Neural progenitor cell (in vitro differentiated cells): ENCODE measurements around the gene RAB11FIP2. TPM values are rescaled to one million over a fixed set of nuclear protein-coding genes. Genes with fewer than 3 reads are reported as not detected.
A peak's percentile ranks its signal among the peaks of the same experiment; 100 is the strongest.

Source experiments
- DNase-seq: peaks from one replicate; pipeline ENCODE4 v3.0.0-alpha.2; 2016; ENCODE audit warnings: low spot score
- H2AFZ ChIP-seq: fragments of 200-600 bp; sonication (generic); replicated peaks from 2 replicates; pipeline ENCODE4 v1.6.1; 2016; ENCODE audit warnings: antibody characterized with exemption
- H3F3A ChIP-seq: fragments of 200-600 bp; sonication (generic); 2 replicates; pipeline ENCODE4 v1.6.1; 2016; ENCODE audit warnings: antibody characterized with exemption, low read depth
- H3K27ac ChIP-seq: fragments of 200-600 bp; sonication (generic); 2 replicates; pipeline ENCODE4 v1.5.1; 2016; ENCODE audit warnings: mild to moderate bottlenecking
- H3K27me3 ChIP-seq: fragments of 200-600 bp; sonication (generic); 2 replicates; pipeline ENCODE4 v1.6.1; 2016; ENCODE audit warnings: mild to moderate bottlenecking, moderate library complexity
- H3K36me3 ChIP-seq: fragments of 200-600 bp; sonication (generic); 2 replicates; pipeline ENCODE4 v1.5.1; 2016
- H3K4me1 ChIP-seq: fragments of 200-600 bp; sonication (generic); 2 replicates; pipeline ENCODE4 v1.6.1; 2016; ENCODE audit warnings: mixed run types
- H3K4me2 ChIP-seq: fragments of 200-600 bp; sonication (generic); 2 replicates; pipeline ENCODE4 v1.6.1; 2016
- H3K4me3 ChIP-seq: fragments of 200-600 bp; sonication (generic); 2 replicates; pipeline ENCODE4 v1.5.1; 2016
- H3K79me2 ChIP-seq: fragments of 200-600 bp; sonication (generic); 2 replicates; pipeline ENCODE4 v1.6.1; 2016; ENCODE audit warnings: low read depth
- H3K9ac ChIP-seq: fragments of 200-600 bp; sonication (generic); 2 replicates; pipeline ENCODE4 v1.6.1; 2016
- H3K9me3 ChIP-seq: fragments of 200-600 bp; sonication (generic); 2 replicates; pipeline ENCODE4 v1.5.1; 2016; ENCODE audit warnings: low read depth
- H4K20me1 ChIP-seq: fragments of 200-600 bp; sonication (generic); 2 replicates; pipeline ENCODE4 v1.6.1; 2016; ENCODE audit warnings: low read depth
- H3K27ac Mint-ChIP-seq: 3 replicates; pipeline ENCODE4 v1.8.0; 2021; ENCODE audit warnings: mixed read lengths
- H3K27me3 Mint-ChIP-seq: 2 replicates; pipeline ENCODE4 v1.8.0; 2022; ENCODE audit warnings: low read depth, mild to moderate bottlenecking, inconsistent platforms, moderate library complexity, mixed read lengths; ENCODE audit not compliant: insufficient read depth
- H3K36me3 Mint-ChIP-seq: 3 replicates; pipeline ENCODE4 v1.8.0; 2021; ENCODE audit warnings: mixed read lengths
- H3K4me1 Mint-ChIP-seq: 3 replicates; pipeline ENCODE4 v1.8.0; 2021; ENCODE audit warnings: mixed read lengths
- H3K4me3 Mint-ChIP-seq: 3 replicates; pipeline ENCODE4 v1.8.0; 2021; ENCODE audit warnings: mild to moderate bottlenecking, moderate library complexity, mixed read lengths
- H3K9me3 Mint-ChIP-seq: 3 replicates; pipeline ENCODE4 v1.8.0; 2020; ENCODE audit warnings: mixed read lengths
- EZH2 ChIP-seq: fragments of 200-600 bp; sonication (generic); IDR thresholded peaks from 2 replicates; pipeline ENCODE4 v1.6.1; 2017; ENCODE audit warnings: antibody characterized with exemption, mild to moderate bottlenecking, moderate library complexity
- EZH2phosphoT487 ChIP-seq: fragments of 200-600 bp; sonication (generic); IDR thresholded peaks from 2 replicates; pipeline ENCODE4 v1.6.1; 2017; ENCODE audit warnings: antibody characterized with exemption
- total RNA-seq: library from RNA; depleted of rRNA; stranded (reverse); fragments of >200 nt; gene quantifications from 2 replicates; pipeline ENCODE4 v1.2.3, GENCODE V29; 2015; ENCODE audit warnings: low replicate concordance
- TF ChIP-seq, protein P1 (sequence below): fragments of 200-600 bp; sonication (generic); IDR thresholded peaks from 2 replicates; pipeline ENCODE4 v1.5.1; 2017; ENCODE audit warnings: antibody characterized with exemption, mild to moderate bottlenecking

The RAB11FIP2 gene
- total RNA-seq, 1 donor from 2014 or later = 50.7 TPM

DNA sequence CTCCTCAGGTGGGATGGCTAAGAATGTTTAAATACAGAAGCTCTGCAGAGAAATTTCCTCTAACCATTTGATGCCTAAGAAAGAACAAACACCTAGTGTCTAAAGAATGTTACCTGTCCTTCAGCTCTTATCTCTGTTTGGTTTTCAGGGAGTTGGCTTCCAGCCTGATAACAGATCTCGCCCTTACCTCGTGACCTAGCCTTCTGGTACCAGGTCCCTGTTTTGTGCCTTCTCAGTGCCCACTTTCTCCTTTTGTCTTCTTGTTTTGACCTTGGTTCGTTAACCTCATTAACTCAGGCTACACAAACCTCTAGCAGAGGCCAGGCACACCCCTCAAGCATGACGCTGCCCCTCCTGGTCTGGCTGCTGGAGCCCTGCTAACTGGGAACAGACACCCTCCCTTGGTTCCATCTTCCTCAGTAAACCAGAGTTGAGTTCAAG lies 16.1 kb upstream of the RAB11FIP2 start:
- TF ChIP-seq, protein P1, sequence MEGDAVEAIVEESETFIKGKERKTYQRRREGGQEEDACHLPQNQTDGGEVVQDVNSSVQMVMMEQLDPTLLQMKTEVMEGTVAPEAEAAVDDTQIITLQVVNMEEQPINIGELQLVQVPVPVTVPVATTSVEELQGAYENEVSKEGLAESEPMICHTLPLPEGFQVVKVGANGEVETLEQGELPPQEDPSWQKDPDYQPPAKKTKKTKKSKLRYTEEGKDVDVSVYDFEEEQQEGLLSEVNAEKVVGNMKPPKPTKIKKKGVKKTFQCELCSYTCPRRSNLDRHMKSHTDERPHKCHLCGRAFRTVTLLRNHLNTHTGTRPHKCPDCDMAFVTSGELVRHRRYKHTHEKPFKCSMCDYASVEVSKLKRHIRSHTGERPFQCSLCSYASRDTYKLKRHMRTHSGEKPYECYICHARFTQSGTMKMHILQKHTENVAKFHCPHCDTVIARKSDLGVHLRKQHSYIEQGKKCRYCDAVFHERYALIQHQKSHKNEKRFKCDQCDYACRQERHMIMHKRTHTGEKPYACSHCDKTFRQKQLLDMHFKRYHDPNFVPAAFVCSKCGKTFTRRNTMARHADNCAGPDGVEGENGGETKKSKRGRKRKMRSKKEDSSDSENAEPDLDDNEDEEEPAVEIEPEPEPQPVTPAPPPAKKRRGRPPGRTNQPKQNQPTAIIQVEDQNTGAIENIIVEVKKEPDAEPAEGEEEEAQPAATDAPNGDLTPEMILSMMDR = no peak
- TF ChIP-seq EZH2 (no peak), EZH2phosphoT487 (no peak)
- H3F3A ChIP-seq = peaks cover 5% of the 10 kb centered on the region
- Mint-ChIP-seq H3K9me3 (no peaks in the 10 kb centered on the region), H3K4me3 (no peak overlapping the region), H3K4me1 (peaks cover 5% of the 10 kb centered on the region), H3K27me3 (no peaks in the 10 kb centered on the region), H3K27ac (no peak overlapping the region), H3K36me3 (no peaks in the 10 kb centered on the region)
- peak; percentile 17 for DNase-seq
- no peaks in the 10 kb centered on the region for H4K20me1 ChIP-seq
- no peak overlapping the region for H2AFZ ChIP-seq
- no peaks in the 10 kb centered on the region for H3K9me3 ChIP-seq
- H3K4me3 ChIP-seq = no peak overlapping the region
- no peak overlapping the region for H3K4me2 ChIP-seq
- H3K4me1 ChIP-seq = peaks cover 10% of the 10 kb centered on the region
- no peaks in the 10 kb centered on the region for H3K27me3 ChIP-seq
- no peak overlapping the region for H3K9ac ChIP-seq
- H3K27ac ChIP-seq = no peak overlapping the region
- no peaks in the 10 kb centered on the region for H3K36me3 ChIP-seq
- no peaks in the 10 kb centered on the region for H3K79me2 ChIP-seq

DNA sequence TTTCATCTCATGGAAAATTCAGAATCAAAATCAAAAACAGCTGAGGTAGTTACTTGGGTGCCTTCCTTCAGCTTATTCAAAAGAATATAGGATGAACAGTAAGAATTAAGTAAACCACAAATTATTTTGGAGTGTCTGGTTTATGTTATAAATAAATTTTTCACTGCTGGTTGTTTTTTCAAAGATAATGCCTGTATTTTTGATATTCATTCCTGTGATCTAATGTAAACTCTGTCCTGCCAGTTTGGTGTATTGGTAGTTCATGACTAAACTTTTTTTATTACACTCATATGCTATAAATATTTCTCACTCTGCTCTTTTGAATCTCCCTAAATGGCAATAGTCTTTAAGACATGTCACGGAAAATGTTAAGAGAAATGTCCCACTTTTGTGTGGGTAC lies 11.6 kb upstream of the RAB11FIP2 start:
- no peak overlapping the region for H3K27ac ChIP-seq
- no peaks in the 10 kb centered on the region for H3K79me2 ChIP-seq
- Mint-ChIP-seq H3K4me3 (no peak overlapping the region), H3K9me3 (no peaks in the 10 kb centered on the region), H3K36me3 (no peaks in the 10 kb centered on the region), H3K27me3 (no peaks in the 10 kb centered on the region), H3K4me1 (peaks cover 3% of the 10 kb centered on the region), H3K27ac (no peak overlapping the region)
- H3K9ac ChIP-seq = no peak overlapping the region
- no peak overlapping the region for H2AFZ ChIP-seq
- H3K27me3 ChIP-seq = no peaks in the 10 kb centered on the region
- H3K4me1 ChIP-seq = peaks cover 10% of the 10 kb centered on the region
- H3F3A ChIP-seq = peaks cover 5% of the 10 kb centered on the region
- no peaks in the 10 kb centered on the region for H3K9me3 ChIP-seq
- TF ChIP-seq EZH2phosphoT487 = no peak
- TF ChIP-seq, protein P1 = no peak
- DNase-seq = no peak
- H3K36me3 ChIP-seq = no peaks in the 10 kb centered on the region
- no peak overlapping the region for H3K4me2 ChIP-seq
- no peaks in the 10 kb centered on the region for H4K20me1 ChIP-seq
- no peak overlapping the region for H3K4me3 ChIP-seq

DNA sequence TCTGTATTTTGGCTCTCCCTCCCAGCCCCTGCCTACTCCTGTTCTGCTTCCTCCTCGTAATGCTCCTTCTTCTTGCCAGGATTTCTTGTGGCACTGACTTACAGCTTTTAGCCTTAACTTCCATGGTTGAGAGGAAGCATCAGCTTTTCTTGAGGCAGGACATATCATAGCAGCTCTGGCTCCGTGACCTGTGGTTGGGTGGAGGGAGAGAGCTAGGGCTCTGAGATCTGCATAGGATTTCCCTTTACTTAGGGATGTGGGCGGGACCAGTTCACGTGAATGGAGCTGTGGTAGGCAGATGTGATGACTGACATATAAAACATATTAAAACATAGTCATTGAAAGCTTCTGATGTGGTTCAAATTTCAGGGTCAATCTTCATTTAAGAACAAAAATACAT lies 10.6 kb upstream of the RAB11FIP2 start:
- Mint-ChIP-seq H3K36me3 (no peaks in the 10 kb centered on the region), H3K27ac (no peak overlapping the region), H3K27me3 (no peaks in the 10 kb centered on the region), H3K4me3 (no peak overlapping the region), H3K9me3 (no peaks in the 10 kb centered on the region), H3K4me1 (peaks cover 3% of the 10 kb centered on the region)
- Histone ChIP-seq H4K20me1 (no peaks in the 10 kb centered on the region), H2AFZ (peak overlapping the region; percentile 30), H3K4me1 (peaks cover under 1% of the 10 kb centered on the region), H3K27ac (no peak overlapping the region), H3K4me3 (no peak overlapping the region), H3K36me3 (no peaks in the 10 kb centered on the region), H3K27me3 (no peaks in the 10 kb centered on the region), H3K9ac (no peak overlapping the region), H3K9me3 (no peaks in the 10 kb centered on the region), H3K79me2 (no peaks in the 10 kb centered on the region), H3K4me2 (no peak overlapping the region), H3F3A (no peaks in the 10 kb centered on the region)
- DNase-seq = peak; percentile 21
- TF ChIP-seq, protein P1 = no peak
- TF ChIP-seq EZH2phosphoT487 = no peak
- no peak for TF ChIP-seq EZH2
